CD4-positive, alpha-beta memory T cell (primary cell): ENCODE measurements around the gene SLC9A9. TPM values are rescaled to one million over a fixed set of nuclear protein-coding genes. Genes with fewer than 3 reads are reported as not detected.

Experiments used
- CTCF ChIA-PET: fragments of 350-600 bp; sonication (Branson Sonifier 250); formaldehyde crosslinking; loops from one replicate; lab custom pipeline; 2021; ENCODE audit warnings: inconsistent platforms; ENCODE audit not compliant: partially characterized antibody; lab: Charles Lee
- POLR2A ChIA-PET: fragments of 350-600 bp; sonication (Branson Sonifier 250); formaldehyde crosslinking; loops from one replicate; lab custom pipeline; 2021; ENCODE audit not compliant: partially characterized antibody; lab: Charles Lee
- DNase-seq, 5 donors: peaks; one replicate each; pipeline versions ENCODE4 v3.0.0 to v3.0.0-alpha.2; 2020 to 2022; ENCODE audit warnings: mixed read lengths in 1 of 5
- H3K27ac ChIP-seq: one replicate; pipeline ENCODE4 v1.7.0; 2013; ENCODE audit warnings: low read depth, low read length
- H3K27me3 ChIP-seq: 2 replicates; pipeline ENCODE4 v1.7.0; 2013; ENCODE audit warnings: mild to moderate bottlenecking, low read length, moderate library complexity; ENCODE audit not compliant: insufficient read depth
- H3K36me3 ChIP-seq: 2 replicates; pipeline ENCODE4 v1.7.0; 2013; ENCODE audit warnings: mild to moderate bottlenecking, low read length, moderate library complexity; ENCODE audit not compliant: insufficient read depth
- H3K4me1 ChIP-seq: 2 replicates; pipeline ENCODE4 v1.7.0; 2013; ENCODE audit warnings: mild to moderate bottlenecking, low read length, moderate library complexity; ENCODE audit not compliant: insufficient read depth
- H3K4me3 ChIP-seq, 2 donors: one replicate each; pipeline ENCODE4 v1.7.0; 2013; ENCODE audit warnings: low read length in 2 of 2, mild to moderate bottlenecking in 1 of 2
- H3K9me3 ChIP-seq, 2 donors: one replicate each; pipeline ENCODE4 v1.7.0; 2013; ENCODE audit warnings: low read length in 2 of 2, control low read depth in 1 of 2; ENCODE audit not compliant: control insufficient read depth in 1 of 2
- H3K27ac Mint-ChIP-seq, 7 donors: one replicate each; pipeline ENCODE4 v1.8.0; 2020 to 2021; ENCODE audit warnings: mixed read lengths in 7 of 7, mild to moderate bottlenecking in 6 of 7, inconsistent platforms in 3 of 7, moderate library complexity in 3 of 7
- H3K27me3 Mint-ChIP-seq, 2 donors: one replicate each; pipeline ENCODE4 v1.8.0; 2020 to 2021; ENCODE audit warnings: mixed read lengths in 2 of 2
- H3K36me3 Mint-ChIP-seq, 2 donors: one replicate each; pipeline ENCODE4 v1.8.0; 2020 to 2021; ENCODE audit warnings: mixed read lengths in 2 of 2, inconsistent platforms in 1 of 2, mild to moderate bottlenecking in 1 of 2
- H3K4me1 Mint-ChIP-seq, 4 donors: one replicate each; pipeline ENCODE4 v1.8.0; 2020 to 2021; ENCODE audit warnings: mixed read lengths in 4 of 4, mild to moderate bottlenecking in 1 of 4
- H3K4me3 Mint-ChIP-seq, 8 donors: one replicate each; pipeline ENCODE4 v1.8.0; 2020 to 2021; ENCODE audit warnings: mixed read lengths in 8 of 8, mild to moderate bottlenecking in 7 of 8, moderate library complexity in 6 of 8, inconsistent platforms in 3 of 8
- H3K9me3 Mint-ChIP-seq, 8 donors: one replicate each; pipeline ENCODE4 v1.8.0; 2020 to 2021; ENCODE audit warnings: mixed read lengths in 8 of 8, mild to moderate bottlenecking in 5 of 8, inconsistent platforms in 3 of 8, moderate library complexity in 1 of 8
- intact Hi-C: fragments of 100-400 bp; cut with micrococcal nuclease; formaldehyde crosslinking; loops from one replicate; pipeline ENCODE4 v1.15.1; 2023
- polyA plus RNA-seq, 2 donors: library from polyadenylated mRNA; unstranded; fragments of 300-500 nt; fragmentation: Illumina TruSeq; gene quantifications; one replicate each; pipeline ENCODE4 v1.2.3, GENCODE V29; 2021
- total RNA-seq, 2 experiments: library from RNA; stranded (reverse); gene quantifications; one replicate each; pipeline ENCODE4 v1.2.3, GENCODE V29; 2021

The SLC9A9 gene
- total and polyA plus RNA-seq, 4 experiments from 2014 or later, result 30.8 to 35.5 (median 34.4) TPM

GRCh38 chr3:143360244-143360643 lies 488.0 kb downstream of the SLC9A9 start:
- peaks cover 3 to 26% (median 10%) of the 10 kb centered on the region in 4 donors for H3K4me1 Mint-ChIP-seq
- DNase-seq, result no peak
- H3K27me3 Mint-ChIP-seq, result no peaks in the 10 kb centered on the region
- H3K9me3 ChIP-seq, result no peaks in the 10 kb centered on the region
- no peak overlapping the region for H3K4me3 Mint-ChIP-seq
- H3K27ac ChIP-seq, result no peak overlapping the region
- ChIA-PET POLR2A (no interaction called here), CTCF (no interaction called here)
- no peak overlapping the region for H3K4me3 ChIP-seq
- no peaks in the 10 kb centered on the region for H3K36me3 ChIP-seq
- intact Hi-C loops, result no loop called here
- no peak overlapping the region for H3K27ac Mint-ChIP-seq
- peaks cover 12% of the 10 kb centered on the region for H3K4me1 ChIP-seq
- H3K27me3 ChIP-seq, result no peaks in the 10 kb centered on the region
- peaks cover 18 to 49% of the 10 kb centered on the region in 2 donors for H3K36me3 Mint-ChIP-seq
- no peaks in the 10 kb centered on the region for H3K9me3 Mint-ChIP-seq

GRCh38 chr3:143358793-143359491 lies 489.3 kb downstream of the SLC9A9 start:
- ChIA-PET CTCF (no interaction called here), POLR2A (no interaction called here)
- H3K9me3 ChIP-seq, result no peaks in the 10 kb centered on the region
- Mint-ChIP-seq H3K9me3 (no peaks in the 10 kb centered on the region), H3K27ac (no peak overlapping the region), H3K27me3 (no peaks in the 10 kb centered on the region), H3K36me3 (peaks cover 18 to 56% of the 10 kb centered on the region in 2 donors), H3K4me1 (peaks cover 4 to 17% (median 10%) of the 10 kb centered on the region in 4 donors), H3K4me3 (no peak overlapping the region)
- no peak overlapping the region for H3K27ac ChIP-seq
- DNase-seq, result no peak
- H3K27me3 ChIP-seq, result no peaks in the 10 kb centered on the region
- intact Hi-C loops, result no loop called here
- peaks cover 12% of the 10 kb centered on the region for H3K4me1 ChIP-seq
- no peaks in the 10 kb centered on the region for H3K36me3 ChIP-seq
- H3K4me3 ChIP-seq, result no peak overlapping the region

DNA sequence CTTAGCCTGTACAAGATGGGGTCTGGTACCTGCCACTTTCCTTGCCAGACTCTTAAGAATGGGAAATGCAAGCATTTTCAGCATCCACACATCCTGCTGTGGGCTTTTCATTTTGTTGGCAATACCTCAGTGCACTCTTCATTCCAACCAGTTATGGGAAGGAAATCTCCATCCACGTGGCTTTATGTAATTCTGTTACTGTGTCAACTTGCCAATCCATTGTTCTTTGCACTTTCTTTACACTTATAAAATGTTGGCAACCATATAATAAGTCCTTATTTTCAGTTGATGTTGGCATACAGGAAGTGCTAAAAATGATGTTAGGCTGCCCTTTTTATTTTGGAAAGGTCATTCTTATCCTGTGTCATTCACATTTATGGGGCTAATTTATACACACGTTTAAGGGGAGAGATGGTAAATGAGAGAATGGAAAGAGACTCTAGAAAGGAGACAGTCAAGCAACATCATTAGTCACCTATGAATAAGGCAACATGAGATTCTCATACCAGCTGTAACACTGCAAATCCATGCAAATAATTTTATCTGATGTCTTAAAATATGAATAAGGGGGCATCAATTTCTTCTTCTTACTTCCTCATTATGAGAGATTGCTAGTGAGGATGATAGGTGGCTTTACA lies 490.0 kb downstream of the SLC9A9 start:
- CTCF ChIA-PET, result no interaction called here
- H3K27me3 Mint-ChIP-seq, result no peaks in the 10 kb centered on the region

GRCh38 chr3:143357700-143358099 lies 490.6 kb downstream of the SLC9A9 start:
- ChIA-PET POLR2A (no interaction called here), CTCF (no interaction called here)
- Histone ChIP-seq H3K27me3 (no peaks in the 10 kb centered on the region), H3K36me3 (no peaks in the 10 kb centered on the region), H3K9me3 (no peaks in the 10 kb centered on the region), H3K27ac (no peak overlapping the region), H3K4me3 (no peak overlapping the region), H3K4me1 (peaks cover 6% of the 10 kb centered on the region)
- intact Hi-C loops, result no loop called here
- H3K4me3 Mint-ChIP-seq, result no peak overlapping the region
- H3K36me3 Mint-ChIP-seq, result peaks cover 15 to 55% of the 10 kb centered on the region in 2 donors
- no peak overlapping the region for H3K27ac Mint-ChIP-seq
- no peaks in the 10 kb centered on the region for H3K9me3 Mint-ChIP-seq
- DNase-seq, result no peak
- H3K27me3 Mint-ChIP-seq, result no peaks in the 10 kb centered on the region
- H3K4me1 Mint-ChIP-seq, result peaks cover 0 to 9% (median 4%) of the 10 kb centered on the region in 4 donors

More for the DNA sequence above, 490.0 kb downstream of the SLC9A9 start:
- H3K27ac Mint-ChIP-seq, result no peak overlapping the region
- no peak overlapping the region for H3K4me3 Mint-ChIP-seq
- peaks cover 2 to 14% (median 7%) of the 10 kb centered on the region in 4 donors for H3K4me1 Mint-ChIP-seq
- intact Hi-C loops, result no loop called here
- H3K4me1 ChIP-seq, result peaks cover 12% of the 10 kb centered on the region
- no peak overlapping the region for H3K27ac ChIP-seq
- H3K36me3 ChIP-seq, result no peaks in the 10 kb centered on the region
- POLR2A ChIA-PET, result no interaction called here
- H3K27me3 ChIP-seq, result no peaks in the 10 kb centered on the region
- H3K9me3 ChIP-seq, result no peaks in the 10 kb centered on the region
- H3K4me3 ChIP-seq, result no peak overlapping the region
- peaks cover 18 to 56% of the 10 kb centered on the region in 2 donors for H3K36me3 Mint-ChIP-seq
- no peak for DNase-seq
- H3K9me3 Mint-ChIP-seq, result no peaks in the 10 kb centered on the region

- H3K4me3 Mint-ChIP-seq, result no peak overlapping the region
- Histone ChIP-seq H3K27me3 (no peaks in the 10 kb centered on the region), H3K27ac (no peak overlapping the region), H3K4me3 (no peak overlapping the region), H3K4me1 (no peaks in the 10 kb centered on the region), H3K9me3 (no peaks in the 10 kb centered on the region), H3K36me3 (no peaks in the 10 kb centered on the region)
- peaks cover 10 to 49% of the 10 kb centered on the region in 2 donors for H3K36me3 Mint-ChIP-seq
- H3K27me3 Mint-ChIP-seq, result no peaks in the 10 kb centered on the region
- CTCF ChIA-PET, result no interaction called here
- peaks cover 0 to 3% (median 2%) of the 10 kb centered on the region in 4 donors for H3K4me1 Mint-ChIP-seq
- intact Hi-C loops, result no loop called here
- POLR2A ChIA-PET, result interaction anchor here (1.2 kb wide), 1 partner anchor 237 kb away, joined by 3 read pairs; the partner anchor contains the start of gene CHST2
- no peaks in the 10 kb centered on the region for H3K9me3 Mint-ChIP-seq
- DNase-seq, result no peak
- H3K27ac Mint-ChIP-seq, result no peak overlapping the region
These were observed 491.4 kb downstream of the SLC9A9 start for GRCh38 chr3:143356839-143357238.

GRCh38 chr3:143354342-143354741 lies 493.9 kb downstream of the SLC9A9 start:
- Mint-ChIP-seq H3K4me3 (no peak overlapping the region), H3K4me1 (peaks cover 16 to 21% (median 18%) of the 10 kb centered on the region in 4 donors), H3K27me3 (no peaks in the 10 kb centered on the region), H3K36me3 (peaks cover 8 to 37% of the 10 kb centered on the region in 2 donors), H3K9me3 (no peaks in the 10 kb centered on the region), H3K27ac (no peak overlapping the region)
- intact Hi-C loops, result no loop called here
- CTCF ChIA-PET, result interaction anchor here (0.6 kb wide), 1 partner anchor 407 kb away, joined by 3 read pairs; no protein-coding TSS in a partner anchor
- DNase-seq, result no peak
- Histone ChIP-seq H3K27ac (no peak overlapping the region), H3K36me3 (no peaks in the 10 kb centered on the region), H3K4me1 (peaks cover 11% of the 10 kb centered on the region), H3K9me3 (no peaks in the 10 kb centered on the region), H3K27me3 (no peaks in the 10 kb centered on the region), H3K4me3 (no peak overlapping the region)
- POLR2A ChIA-PET, result no interaction called here

DNA sequence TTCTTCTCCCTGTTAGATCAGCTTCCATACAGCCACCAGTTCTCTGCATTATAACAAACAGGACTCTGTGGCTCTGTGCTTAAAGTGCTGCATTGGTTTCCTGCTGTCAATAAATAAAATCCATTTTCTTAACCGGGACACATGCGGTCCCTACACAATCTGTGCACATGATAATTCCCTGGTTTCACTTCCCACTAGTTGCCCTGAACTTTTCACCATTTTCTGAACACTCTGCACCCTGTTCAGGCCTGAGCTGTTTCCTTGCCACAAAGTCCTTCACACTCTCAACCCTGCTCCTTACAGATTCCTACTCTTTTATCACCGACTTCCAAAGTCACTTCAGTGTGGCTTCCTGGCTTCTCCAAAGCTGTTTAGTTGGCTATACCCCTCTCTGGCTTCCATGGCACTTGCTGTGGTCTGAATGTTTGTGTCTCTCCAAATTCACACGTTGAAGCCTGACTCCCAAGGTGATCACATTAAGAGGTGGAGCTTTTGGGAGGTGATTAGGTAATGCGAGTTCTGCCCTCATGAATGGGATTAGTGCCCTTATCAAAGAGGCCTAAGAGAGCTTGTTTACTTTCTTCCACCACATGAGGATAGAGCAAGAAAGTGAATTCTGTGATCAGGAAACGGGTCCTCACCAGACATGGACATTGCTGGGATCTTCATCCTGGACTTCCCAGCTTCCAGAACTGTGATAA lies 495.3 kb downstream of the SLC9A9 start:
- intact Hi-C loops, result no loop called here
- H3K4me3 ChIP-seq, result no peak overlapping the region
- no peaks in the 10 kb centered on the region for H3K9me3 Mint-ChIP-seq
- H3K36me3 Mint-ChIP-seq, result peaks cover 5 to 26% of the 10 kb centered on the region in 2 donors
- H3K27ac ChIP-seq, result no peak overlapping the region
- H3K9me3 ChIP-seq, result no peaks in the 10 kb centered on the region
- no peak overlapping the region for H3K4me3 Mint-ChIP-seq
- H3K27me3 ChIP-seq, result no peaks in the 10 kb centered on the region
- H3K27ac Mint-ChIP-seq, result peak overlapping the region in 2 of 7 donors; percentile 51 to 62
- H3K27me3 Mint-ChIP-seq, result no peaks in the 10 kb centered on the region
- ChIA-PET CTCF (interaction anchor here (1.1 kb wide), 1 partner anchor 10 kb away, joined by 4 read pairs; no protein-coding TSS in a partner anchor), POLR2A (interaction anchor here (1.5 kb wide), 1 partner anchor 10 kb away, joined by 3 read pairs; no protein-coding TSS in a partner anchor)
- H3K4me1 Mint-ChIP-seq, result peaks cover 21 to 35% (median 29%) of the 10 kb centered on the region in 4 donors
- peaks cover 24% of the 10 kb centered on the region for H3K4me1 ChIP-seq
- no peaks in the 10 kb centered on the region for H3K36me3 ChIP-seq
- DNase-seq, result no peak
